ENCODE measurements around the gene RRN3.

Gene RRN3

GRCh38 chr16:15044286-15044685 lies 49.8 kb downstream of the RRN3 start:
- H3K79me2 ChIP-seq (ENCODE audit: insufficient read depth, low read length) = no peaks in the 10 kb centered on the region
- no peak overlapping the region for H2AFZ ChIP-seq (ENCODE audit: low read depth, low read length, severe bottlenecking)
- no peaks in the 10 kb centered on the region for H3K9me3 ChIP-seq (ENCODE audit: insufficient read depth, low read length)
- H3K4me3 ChIP-seq (ENCODE audit: insufficient read depth, low read length, poor library complexity, severe bottlenecking) = no peak overlapping the region
- no peak overlapping the region for H3K4me2 ChIP-seq (ENCODE audit: low read depth, low read length, poor library complexity, severe bottlenecking)
- 0 out of 2 replicates have a peak, but pooled peaks cover 2% of the 10 kb centered on the region for H3K36me3 ChIP-seq (ENCODE audit: low read length)
- H3K27me3 ChIP-seq (ENCODE audit: low read length) = no peaks in the 10 kb centered on the region
- no peaks in the 10 kb centered on the region for H3F3A ChIP-seq (ENCODE audit: insufficient read depth)
- H3K27ac ChIP-seq (ENCODE audit: low read depth, low read length) = no peak overlapping the region
- no peaks in the 10 kb centered on the region for H3K9me2 ChIP-seq (replicated peaks; ENCODE audit: insufficient read depth, low read length)
- H4K20me1 ChIP-seq (ENCODE audit: low read depth, low read length) = no peaks in the 10 kb centered on the region
- no peak overlapping the region for H3K9ac ChIP-seq (ENCODE audit: low read length)
- no peak for TF ChIP-seq EZH2phosphoT487 (conservative IDR thresholded peaks at IDR 0.05; ENCODE audit: low read length)
- TF ChIP-seq, protein P1, sequence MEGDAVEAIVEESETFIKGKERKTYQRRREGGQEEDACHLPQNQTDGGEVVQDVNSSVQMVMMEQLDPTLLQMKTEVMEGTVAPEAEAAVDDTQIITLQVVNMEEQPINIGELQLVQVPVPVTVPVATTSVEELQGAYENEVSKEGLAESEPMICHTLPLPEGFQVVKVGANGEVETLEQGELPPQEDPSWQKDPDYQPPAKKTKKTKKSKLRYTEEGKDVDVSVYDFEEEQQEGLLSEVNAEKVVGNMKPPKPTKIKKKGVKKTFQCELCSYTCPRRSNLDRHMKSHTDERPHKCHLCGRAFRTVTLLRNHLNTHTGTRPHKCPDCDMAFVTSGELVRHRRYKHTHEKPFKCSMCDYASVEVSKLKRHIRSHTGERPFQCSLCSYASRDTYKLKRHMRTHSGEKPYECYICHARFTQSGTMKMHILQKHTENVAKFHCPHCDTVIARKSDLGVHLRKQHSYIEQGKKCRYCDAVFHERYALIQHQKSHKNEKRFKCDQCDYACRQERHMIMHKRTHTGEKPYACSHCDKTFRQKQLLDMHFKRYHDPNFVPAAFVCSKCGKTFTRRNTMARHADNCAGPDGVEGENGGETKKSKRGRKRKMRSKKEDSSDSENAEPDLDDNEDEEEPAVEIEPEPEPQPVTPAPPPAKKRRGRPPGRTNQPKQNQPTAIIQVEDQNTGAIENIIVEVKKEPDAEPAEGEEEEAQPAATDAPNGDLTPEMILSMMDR (IDR thresholded peaks at IDR 0.05; ENCODE audit: insufficient read depth, low read length, poor library complexity, severe bottlenecking) = no peak

DNA sequence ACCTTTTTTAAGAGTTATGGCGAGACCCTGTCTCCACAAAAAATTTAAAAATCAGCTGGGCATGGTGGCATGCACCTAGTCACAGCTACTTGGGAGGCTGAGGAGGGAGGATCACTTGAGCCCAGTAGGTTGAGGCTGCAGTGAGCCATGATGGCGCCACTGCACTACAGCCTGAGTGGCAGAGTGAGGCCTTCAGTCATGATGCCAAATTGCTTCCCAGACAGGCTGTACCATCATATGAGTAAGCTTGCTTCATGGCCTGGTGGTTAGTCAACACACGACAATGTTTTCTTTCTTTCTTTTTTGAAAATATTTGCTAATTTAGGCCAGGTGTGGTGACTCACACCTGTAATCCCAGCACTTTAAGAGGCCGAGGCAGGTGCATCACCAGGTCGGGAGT lies 50.7 kb downstream of the RRN3 start:
- Histone ChIP-seq H3K9me3 (ENCODE audit: insufficient read depth, low read length) (no peaks in the 10 kb centered on the region), H3K4me2 (ENCODE audit: low read depth, low read length, poor library complexity, severe bottlenecking) (no peak overlapping the region), H3F3A (ENCODE audit: insufficient read depth) (no peaks in the 10 kb centered on the region), H3K27me3 (ENCODE audit: low read length) (no peaks in the 10 kb centered on the region), H3K79me2 (ENCODE audit: insufficient read depth, low read length) (no peaks in the 10 kb centered on the region), H3K4me3 (ENCODE audit: insufficient read depth, low read length, poor library complexity, severe bottlenecking) (no peak overlapping the region), H2AFZ (ENCODE audit: low read depth, low read length, severe bottlenecking) (no peak overlapping the region), H3K9ac (ENCODE audit: low read length) (no peak overlapping the region), H3K36me3 (ENCODE audit: low read length) (0 out of 2 replicates have a peak, but pooled peaks cover 5% of the 10 kb centered on the region), H3K9me2 (replicated peaks; ENCODE audit: insufficient read depth, low read length) (no peaks in the 10 kb centered on the region), H3K27ac (ENCODE audit: low read depth, low read length) (no peak overlapping the region), H4K20me1 (ENCODE audit: low read depth, low read length) (no peaks in the 10 kb centered on the region)
- TF ChIP-seq, protein P1 (IDR thresholded peaks at IDR 0.05; ENCODE audit: insufficient read depth, low read length, poor library complexity, severe bottlenecking) = no peak
- no peak for TF ChIP-seq EZH2phosphoT487 (conservative IDR thresholded peaks at IDR 0.05; ENCODE audit: low read length)

DNA sequence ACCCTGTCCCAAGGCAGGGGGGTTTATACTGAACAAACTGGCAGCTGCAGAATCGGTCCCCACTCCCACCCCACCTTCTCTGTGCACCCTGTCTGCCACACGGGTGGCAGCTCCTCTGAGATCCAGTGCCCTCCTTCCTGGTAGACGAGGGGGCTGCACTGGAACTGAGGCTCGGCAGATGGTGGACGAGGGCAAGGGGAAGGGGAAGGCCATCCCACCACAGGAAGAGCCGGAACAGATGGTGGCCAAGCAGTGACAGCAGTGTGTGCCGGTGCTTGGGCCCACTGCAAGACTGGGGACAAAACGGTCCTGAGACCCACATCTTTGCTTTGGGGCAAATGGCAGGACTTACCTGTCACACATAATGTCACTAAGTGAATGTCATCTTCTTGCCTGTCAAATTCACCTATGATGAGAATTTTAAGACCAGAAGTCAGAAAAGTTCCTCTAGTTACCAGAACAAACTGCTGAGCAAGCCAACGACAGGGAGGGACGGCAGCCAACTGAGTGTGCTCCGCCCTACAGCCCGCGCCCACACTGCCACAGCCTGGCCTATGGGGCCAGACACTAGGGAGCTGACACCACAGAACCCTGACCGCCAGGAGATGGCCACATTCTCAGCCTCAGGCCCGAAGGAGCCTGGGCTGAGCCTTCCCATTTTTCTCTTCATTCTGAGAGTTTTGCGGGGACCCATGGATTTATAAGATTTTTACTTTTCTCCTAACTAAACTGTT lies 52.6 kb downstream of the RRN3 start:
- H3K4me2 ChIP-seq (ENCODE audit: low read depth, low read length, poor library complexity, severe bottlenecking) = no peak overlapping the region
- H3F3A ChIP-seq (ENCODE audit: insufficient read depth) = no peaks in the 10 kb centered on the region
- H3K9me2 ChIP-seq (replicated peaks; ENCODE audit: insufficient read depth, low read length) = no peaks in the 10 kb centered on the region
- H3K36me3 ChIP-seq (ENCODE audit: low read length) = peaks cover 18% of the 10 kb centered on the region; the same call in 1 of the 2 replicates
- H3K79me2 ChIP-seq (ENCODE audit: insufficient read depth, low read length) = no peaks in the 10 kb centered on the region
- H3K9me3 ChIP-seq (ENCODE audit: insufficient read depth, low read length) = no peaks in the 10 kb centered on the region
- no peaks in the 10 kb centered on the region for H3K27me3 ChIP-seq (ENCODE audit: low read length)
- no peak overlapping the region for H3K9ac ChIP-seq (ENCODE audit: low read length)
- H3K4me3 ChIP-seq (ENCODE audit: insufficient read depth, low read length, poor library complexity, severe bottlenecking) = no peak overlapping the region
- H2AFZ ChIP-seq (ENCODE audit: low read depth, low read length, severe bottlenecking) = no peak overlapping the region
- H3K27ac ChIP-seq (ENCODE audit: low read depth, low read length) = no peak overlapping the region
- TF ChIP-seq, protein P1 (IDR thresholded peaks at IDR 0.05; ENCODE audit: insufficient read depth, low read length, poor library complexity, severe bottlenecking) = no peak
- TF ChIP-seq EZH2phosphoT487 (conservative IDR thresholded peaks at IDR 0.05; ENCODE audit: low read length) = no peak
- no peaks in the 10 kb centered on the region for H4K20me1 ChIP-seq (ENCODE audit: low read depth, low read length)

Data from SU-DHL-6 (cell line).